Muscle layer of duodenum (tissue), 2 donors: Measurements from ENCODE around the gene ZNF324B.
"Not testable (repeated sequence)": the region's sequence is repeated elsewhere in the genome, so short reads cannot be mapped to it uniquely, and the experiment has no call there.

ENCODE experiments used
- H3K27ac ChIP-seq: one replicate; pipeline ENCODE4 v1.7.0; 2013; ENCODE audit warnings: mild to moderate bottlenecking, low read length
- H3K27me3 ChIP-seq: one replicate; pipeline ENCODE4 v1.7.0; 2013; ENCODE audit warnings: low read depth, mild to moderate bottlenecking, control low read depth, low read length
- H3K36me3 ChIP-seq, 2 donors: one replicate each; pipeline ENCODE4 v1.7.0; 2013; ENCODE audit warnings: low read length in 2 of 2, control low read depth in 1 of 2, mild to moderate bottlenecking in 1 of 2; ENCODE audit not compliant: insufficient read depth in 2 of 2, control insufficient read depth in 1 of 2
- H3K4me1 ChIP-seq, 2 donors: one replicate each; pipeline ENCODE4 v1.7.0; 2013; ENCODE audit warnings: low read length in 2 of 2, mild to moderate bottlenecking in 2 of 2, control low read depth in 1 of 2, moderate library complexity in 1 of 2; ENCODE audit not compliant: insufficient read depth in 2 of 2, control insufficient read depth in 1 of 2
- H3K4me3 ChIP-seq, 2 donors: one replicate each; pipeline ENCODE4 v1.7.0; 2013; ENCODE audit warnings: low read length in 2 of 2, low read depth in 1 of 2, mild to moderate bottlenecking in 1 of 2
- H3K9me3 ChIP-seq, 2 donors: one replicate each; pipeline ENCODE4 v1.7.0; 2013; ENCODE audit warnings: low read length in 2 of 2, control low read depth in 1 of 2, mild to moderate bottlenecking in 1 of 2; ENCODE audit not compliant: control insufficient read depth in 1 of 2
- donor health status: healthy.

The ZNF324B gene

DNA sequence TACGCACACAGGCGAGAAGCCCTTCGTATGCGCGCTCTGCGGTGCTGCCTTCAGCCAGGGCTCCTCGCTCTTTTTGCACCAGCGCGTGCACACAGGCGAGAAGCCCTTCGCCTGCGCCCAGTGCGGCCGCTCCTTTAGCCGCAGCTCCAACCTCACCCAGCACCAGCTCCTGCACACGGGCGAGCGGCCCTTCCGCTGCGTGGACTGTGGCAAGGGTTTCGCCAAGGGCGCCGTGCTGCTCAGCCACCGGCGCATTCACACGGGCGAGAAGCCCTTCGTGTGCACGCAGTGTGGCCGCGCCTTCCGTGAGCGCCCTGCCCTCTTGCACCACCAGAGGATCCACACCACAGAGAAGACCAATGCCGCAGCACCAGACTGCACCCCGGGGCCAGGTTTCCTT is 4.7 kb downstream of the ZNF324B start:
- Histone ChIP-seq H3K4me1 (peaks cover 0 to 5% of the 10 kb centered on the region in 2 donors), H3K9me3 (no peaks in the 10 kb centered on the region), H3K36me3 (peaks cover 0 to 43% of the 10 kb centered on the region in 2 donors), H3K4me3 (no peak overlapping the region), H3K27me3 (no peaks in the 10 kb centered on the region), H3K27ac (no peak overlapping the region)

DNA sequence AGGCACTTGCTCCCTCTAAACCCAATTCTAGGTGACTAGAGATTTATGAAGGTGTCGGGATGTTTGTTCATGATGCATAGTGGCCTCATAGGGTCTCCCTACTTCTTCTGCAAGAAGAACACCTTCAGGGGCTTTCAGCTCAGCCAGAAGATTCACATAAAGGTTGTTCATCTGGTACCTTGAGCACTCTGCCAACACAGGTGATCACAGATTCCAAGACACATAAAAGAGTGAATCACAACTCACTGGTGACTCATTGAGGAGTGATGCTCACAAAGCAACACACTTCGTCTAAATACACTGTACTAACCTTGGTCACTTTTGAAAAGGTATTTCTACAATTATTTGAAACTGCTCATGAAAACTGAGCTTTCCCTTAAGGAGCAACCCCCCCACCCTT is 8.6 kb downstream of the ZNF324B start:
- no peaks in the 10 kb centered on the region for H3K4me1 ChIP-seq
- peaks cover 0 to 29% of the 10 kb centered on the region in 2 donors for H3K36me3 ChIP-seq
- no peak overlapping the region for H3K4me3 ChIP-seq
- no peaks in the 10 kb centered on the region for H3K9me3 ChIP-seq
- H3K27me3 ChIP-seq: no peaks in the 10 kb centered on the region
- no peak overlapping the region for H3K27ac ChIP-seq

DNA sequence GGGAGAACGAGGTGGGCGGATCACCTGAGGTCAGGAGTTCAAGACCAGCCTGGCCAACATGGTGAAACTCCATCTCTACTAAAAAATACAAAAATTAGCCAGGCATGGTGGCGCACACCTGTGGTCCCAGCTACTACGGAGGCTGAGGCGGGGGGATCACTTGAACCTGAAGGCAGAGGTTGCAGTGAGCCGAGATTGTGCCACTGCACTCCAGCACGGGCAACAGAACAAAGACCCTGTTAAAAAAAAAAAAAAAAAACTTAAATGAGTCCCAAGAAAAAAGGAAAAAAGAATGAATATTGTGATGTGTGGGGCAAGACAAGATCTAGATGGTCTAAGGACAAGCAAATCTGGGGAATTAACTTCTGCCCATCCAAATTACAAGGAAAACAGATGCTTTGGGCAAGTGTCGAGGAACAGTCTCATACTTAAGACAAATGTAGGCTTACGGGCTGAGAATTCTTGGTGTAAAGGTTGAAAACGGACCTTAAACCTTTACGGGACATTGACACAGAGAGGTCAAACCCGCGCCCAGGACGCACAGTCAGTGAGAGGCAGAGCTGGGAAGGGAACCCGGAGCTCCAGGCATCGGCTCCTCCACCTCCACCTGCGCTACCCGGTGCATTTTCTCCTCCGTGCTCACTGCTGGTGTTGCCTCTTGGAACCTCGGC is 14.8 kb downstream of the ZNF324B start:
- Histone ChIP-seq H3K36me3 (peaks cover 0 to 3% of the 10 kb centered on the region in 2 donors), H3K27ac (no peak overlapping the region), H3K4me1 (peaks cover 4 to 13% of the 10 kb centered on the region in 2 donors), H3K9me3 (no peaks in the 10 kb centered on the region), H3K27me3 (no peaks in the 10 kb centered on the region), H3K4me3 (peak overlapping the region; percentile 66 to 98)

DNA sequence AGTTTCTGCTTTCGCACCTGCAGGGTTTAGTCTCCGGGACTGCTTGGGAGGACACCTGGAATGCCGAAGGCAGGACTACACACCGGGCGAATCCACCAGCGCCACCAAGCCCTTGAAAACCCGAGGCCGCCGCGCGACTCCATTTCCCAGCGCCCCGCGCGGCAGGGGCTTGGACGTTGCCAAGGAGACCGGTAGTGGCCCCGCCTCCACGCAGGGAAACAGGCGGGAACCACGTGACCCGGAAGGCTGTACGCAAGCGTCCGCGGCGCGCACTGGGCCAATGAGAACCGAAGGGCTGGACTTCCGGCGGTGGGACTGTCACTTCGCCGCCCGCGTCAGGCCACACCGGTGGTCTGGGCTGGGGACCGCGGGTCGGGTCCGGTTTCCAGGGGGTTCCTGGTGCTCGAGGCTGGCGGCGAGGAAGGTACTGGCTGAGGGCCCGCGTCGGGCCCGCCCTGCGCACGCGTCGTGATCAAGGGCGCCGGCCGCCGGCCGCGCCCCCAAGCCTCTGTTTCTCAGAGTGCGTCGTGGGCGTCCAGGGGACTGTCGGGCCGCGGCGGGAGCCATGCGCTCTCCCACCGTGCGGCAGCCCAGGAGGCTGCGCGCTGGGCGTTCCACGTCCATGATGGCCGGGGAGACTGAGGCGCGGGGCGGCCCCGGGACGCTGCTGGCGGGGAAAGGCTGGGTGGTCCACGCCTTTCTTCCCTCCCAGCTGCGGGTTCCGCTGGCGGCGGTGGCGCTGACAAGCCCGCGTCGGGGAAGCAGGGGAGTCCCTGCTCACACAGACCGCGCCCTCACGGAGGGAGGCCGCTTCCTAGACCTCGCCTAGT is 15.6 kb downstream of the ZNF324B start, which contains the start of gene ZNF324:
Gene ZNF324, plus strand, starts transcription at position 321 of the 830 bp plus-strand sequence. CDS start 2,106 bp downstream, outside the sequence.
- Histone ChIP-seq H3K36me3 (peaks cover 4 to 6% of the 10 kb centered on the region in 2 donors), H3K4me3 (peak within 1 kb of the TSS; percentile 66 to 98), H3K27ac (peak within 1 kb of the TSS; percentile 23), H3K27me3 (no peaks in the 10 kb centered on the region), H3K9me3 (no peaks in the 10 kb centered on the region), H3K4me1 (peaks cover 4 to 13% of the 10 kb centered on the region in 2 donors)

DNA sequence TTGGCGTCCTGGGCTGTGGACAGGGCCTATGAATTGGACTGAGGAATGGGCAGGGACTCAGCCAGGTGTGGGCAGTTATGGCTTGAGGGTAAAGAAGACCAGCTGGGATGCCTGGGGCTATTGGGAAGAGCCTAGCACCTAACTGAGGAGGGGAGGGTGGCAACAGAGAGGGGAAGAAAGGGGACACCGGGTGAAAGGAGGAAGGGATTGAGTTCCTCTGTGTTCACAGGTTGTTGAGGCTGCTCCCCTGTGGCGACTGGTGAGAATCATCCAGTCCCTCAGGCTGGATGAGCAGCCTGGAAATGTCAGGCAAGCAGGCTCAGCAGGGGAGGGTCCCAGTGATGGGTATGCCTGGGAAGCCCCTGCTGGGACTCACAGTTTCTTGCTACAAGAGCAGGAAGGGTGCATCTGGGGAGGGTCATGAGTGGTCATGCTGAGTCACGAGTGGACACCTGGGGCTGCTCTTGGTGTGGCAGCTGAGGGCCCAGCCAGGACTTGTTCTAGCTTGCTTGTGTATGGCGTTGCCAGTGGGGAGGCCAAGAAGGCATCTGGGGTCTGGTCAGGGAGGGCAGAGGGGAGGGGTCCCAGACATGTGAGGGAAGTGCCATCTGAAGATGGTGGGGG is 16.9 kb downstream of the ZNF324B start:
- H3K9me3 ChIP-seq: no peaks in the 10 kb centered on the region
- no peaks in the 10 kb centered on the region for H3K27me3 ChIP-seq
- H3K4me3 ChIP-seq: peak overlapping the region in 1 of 2 donors; percentile 98
- H3K27ac ChIP-seq: no peak overlapping the region
- peaks cover 4 to 13% of the 10 kb centered on the region in 2 donors for H3K4me1 ChIP-seq
- H3K36me3 ChIP-seq: peaks cover 13 to 20% of the 10 kb centered on the region in 2 donors

DNA sequence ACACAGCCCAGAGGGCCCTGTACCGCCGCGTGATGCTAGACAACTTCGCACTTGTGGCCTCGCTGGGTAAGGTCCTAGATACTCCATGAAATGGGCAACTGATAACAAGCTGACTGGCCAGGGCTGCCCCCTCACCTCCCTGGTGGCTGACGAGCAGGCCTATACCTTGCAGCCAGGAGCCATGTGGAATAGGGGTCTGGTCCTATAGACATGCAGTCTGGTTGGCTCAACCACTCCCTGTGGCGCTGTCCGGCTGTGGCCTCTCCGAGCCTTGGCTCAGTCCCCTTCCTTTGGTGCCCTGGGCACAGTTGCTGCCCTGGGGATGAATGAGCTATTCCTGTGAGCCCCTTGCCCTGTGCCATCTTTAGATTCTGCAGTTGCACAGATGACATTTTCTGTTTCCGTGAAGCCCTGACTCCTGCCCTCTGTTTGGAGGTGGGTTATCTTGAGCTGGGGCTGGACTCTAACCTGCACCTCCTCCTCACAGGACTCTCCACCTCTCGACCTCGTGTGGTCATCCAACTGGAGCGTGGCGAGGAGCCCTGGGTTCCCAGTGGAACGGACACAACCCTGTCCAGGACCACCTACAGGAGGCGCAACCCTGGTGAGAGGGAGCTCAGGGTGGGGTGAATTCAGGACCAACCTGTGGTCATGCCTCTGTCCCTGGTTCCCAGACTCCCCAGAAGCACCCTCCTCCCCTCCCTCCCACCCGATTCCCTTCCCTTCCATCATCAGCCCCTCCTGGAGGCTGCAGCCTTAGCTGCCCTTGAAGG is 18.0 kb downstream of the ZNF324B start:
- H3K4me3 ChIP-seq: no peak overlapping the region
- no peak overlapping the region for H3K27ac ChIP-seq
- H3K9me3 ChIP-seq: no peaks in the 10 kb centered on the region
- peaks cover 13 to 24% of the 10 kb centered on the region in 2 donors for H3K36me3 ChIP-seq
- H3K4me1 ChIP-seq: peaks cover 4 to 13% of the 10 kb centered on the region in 2 donors
- no peaks in the 10 kb centered on the region for H3K27me3 ChIP-seq

DNA sequence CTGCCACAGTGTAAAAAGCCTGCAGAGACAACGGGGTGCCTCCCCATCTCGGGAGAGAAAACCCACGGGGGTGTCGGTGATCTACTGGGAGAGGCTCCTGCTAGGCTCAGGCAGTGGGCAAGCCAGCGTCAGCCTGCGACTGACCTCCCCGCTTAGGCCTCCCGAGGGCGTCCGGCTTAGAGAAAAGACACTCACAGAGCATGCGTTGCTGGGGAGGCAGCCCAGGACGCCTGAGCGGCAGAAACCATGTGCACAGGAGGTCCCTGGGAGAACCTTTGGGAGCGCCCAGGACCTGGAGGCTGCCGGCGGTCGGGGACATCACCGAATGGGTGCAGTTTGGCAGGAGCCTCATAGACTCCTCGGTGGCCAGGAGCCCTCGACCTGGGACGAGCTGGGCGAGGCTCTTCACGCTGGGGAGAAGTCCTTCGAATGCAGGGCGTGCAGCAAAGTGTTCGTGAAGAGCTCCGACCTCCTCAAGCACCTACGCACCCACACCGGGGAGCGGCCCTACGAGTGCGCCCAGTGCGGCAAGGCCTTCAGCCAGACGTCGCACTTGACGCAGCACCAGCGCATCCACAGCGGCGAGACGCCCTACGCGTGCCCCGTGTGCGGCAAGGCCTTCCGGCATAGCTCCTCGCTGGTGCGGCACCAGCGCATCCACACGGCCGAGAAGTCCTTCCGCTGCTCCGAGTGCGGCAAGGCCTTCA is 19.6 kb downstream of the ZNF324B start:
- peaks cover 13 to 24% of the 10 kb centered on the region in 2 donors for H3K36me3 ChIP-seq
- H3K27me3 ChIP-seq, H3K27ac ChIP-seq, H3K4me3 ChIP-seq, H3K9me3 ChIP-seq: not testable (repeated sequence)
- peaks cover 4 to 18% of the 10 kb centered on the region in 2 donors for H3K4me1 ChIP-seq

DNA sequence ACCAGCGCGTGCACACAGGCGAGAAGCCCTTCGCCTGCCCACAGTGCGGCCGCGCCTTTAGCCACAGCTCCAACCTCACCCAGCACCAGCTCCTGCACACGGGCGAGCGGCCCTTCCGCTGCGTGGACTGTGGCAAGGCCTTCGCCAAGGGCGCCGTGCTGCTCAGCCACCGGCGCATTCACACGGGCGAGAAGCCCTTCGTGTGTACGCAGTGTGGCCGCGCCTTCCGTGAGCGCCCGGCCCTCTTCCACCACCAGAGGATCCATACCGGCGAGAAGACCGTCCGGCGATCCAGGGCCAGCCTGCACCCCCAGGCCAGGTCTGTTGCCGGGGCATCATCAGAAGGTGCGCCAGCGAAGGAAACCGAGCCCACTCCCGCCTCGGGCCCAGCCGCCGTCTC is 20.3 kb downstream of the ZNF324B start:
- Histone ChIP-seq H3K9me3 (no peaks in the 10 kb centered on the region), H3K27me3 (no peaks in the 10 kb centered on the region), H3K36me3 (peaks cover 13 to 24% of the 10 kb centered on the region in 2 donors)

DNA sequence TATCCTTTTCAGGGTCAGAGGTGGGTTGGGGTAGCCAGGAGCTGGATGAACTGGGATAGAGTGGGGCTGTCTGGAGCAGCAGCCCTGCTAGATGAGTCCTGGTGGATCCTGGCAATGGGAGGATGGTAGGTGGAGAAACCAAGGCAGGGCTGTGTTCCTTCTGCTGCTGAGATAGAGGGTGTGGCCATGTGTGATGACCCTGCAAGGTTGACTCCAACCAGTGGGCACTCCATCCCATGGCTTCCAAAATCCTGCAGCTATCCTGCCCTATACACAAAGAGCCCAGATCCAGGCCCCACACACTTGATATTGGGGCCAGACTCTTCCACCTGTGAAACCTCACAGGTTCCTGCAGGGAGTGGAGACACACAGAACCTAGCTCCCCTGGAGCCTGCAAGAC is 22.4 kb downstream of the ZNF324B start:
- Histone ChIP-seq H3K4me3 (no peak overlapping the region), H3K36me3 (peaks cover 13 to 26% of the 10 kb centered on the region in 2 donors), H3K4me1 (peaks cover 4 to 16% of the 10 kb centered on the region in 2 donors), H3K9me3 (no peaks in the 10 kb centered on the region), H3K27me3 (no peaks in the 10 kb centered on the region), H3K27ac (no peak overlapping the region)

More for the DNA sequence above, 20.3 kb downstream of the ZNF324B start:
- H3K27ac ChIP-seq: no peak overlapping the region
- peaks cover 5 to 20% of the 10 kb centered on the region in 2 donors for H3K4me1 ChIP-seq
- H3K4me3 ChIP-seq: no peak overlapping the region

DNA sequence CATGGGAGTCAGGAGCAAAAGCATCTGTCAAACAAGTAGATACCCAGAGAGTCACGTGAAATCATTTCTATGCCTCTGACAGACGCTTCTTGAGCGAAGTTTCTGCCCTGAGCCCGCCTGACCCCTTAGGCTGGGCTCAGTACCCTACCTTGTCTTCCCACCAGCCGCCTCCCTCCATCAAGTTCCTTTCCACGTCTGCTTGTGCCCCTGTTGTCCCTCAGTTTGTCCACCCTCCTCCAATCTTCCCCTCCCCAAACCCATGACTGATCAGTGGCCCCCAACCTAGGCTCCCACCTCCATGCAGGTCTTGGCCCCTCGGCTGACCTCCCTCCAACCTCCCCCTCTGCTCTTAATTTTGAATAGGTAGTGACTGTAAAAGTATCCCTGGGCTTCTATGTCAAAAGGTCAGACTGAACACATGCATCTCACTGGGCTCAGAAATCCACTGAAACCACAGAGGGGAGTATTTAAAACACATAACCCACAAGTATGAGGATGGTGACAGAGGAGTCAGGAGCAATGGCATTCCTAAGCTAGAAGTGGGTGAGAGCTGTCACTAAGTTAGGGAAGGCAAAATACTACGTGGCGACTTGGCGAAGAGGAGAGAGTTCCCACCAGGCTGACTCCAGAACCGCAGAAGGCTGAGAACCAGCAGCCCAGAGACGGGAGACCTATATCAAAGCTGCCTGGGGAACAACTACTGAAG is 23.0 kb downstream of the ZNF324B start:
- Histone ChIP-seq H3K4me3 (no peak overlapping the region), H3K27me3 (no peaks in the 10 kb centered on the region), H3K36me3 (peaks cover 13 to 32% of the 10 kb centered on the region in 2 donors), H3K4me1 (peaks cover 4 to 16% of the 10 kb centered on the region in 2 donors), H3K27ac (no peak overlapping the region), H3K9me3 (no peaks in the 10 kb centered on the region)
